Measurements from ENCODE around the gene NOL9. TPM values are rescaled to one million over a fixed set of nuclear protein-coding genes. Genes with fewer than 3 reads are reported as not detected.

Gene NOL9
- total RNA-seq, 2 experiments from 2014 or later, result 39.7 to 40.4 TPM

GRCh38 chr1:6509919-6510291 is 44.4 kb downstream of the NOL9 start:
- DNase-seq, result no peak
- ATAC-seq, result no peak
- ChIA-PET CTCF (interaction anchor here (1.3 kb wide), 1 partner anchor 45 kb away, joined by 4 read pairs; the partner anchor contains the start of gene NOL9), POLR2A (no interaction called here)
- intact Hi-C loops (cut with micrococcal nuclease), result no loop called here
- Mint-ChIP-seq H3K36me3 (ENCODE audit: low read depth) (no peaks in the 10 kb centered on the region), H3K9me3 (no peaks in the 10 kb centered on the region), H3K4me3 (no peak overlapping the region), H3K27ac (no peak overlapping the region), H3K27me3 (no peaks in the 10 kb centered on the region), H3K4me1 (ENCODE audit: low read depth) (no peaks in the 10 kb centered on the region)
- no peak for TF ChIP-seq CTCF (IDR thresholded peaks at IDR 0.05)

- Mint-ChIP-seq H3K36me3 (ENCODE audit: low read depth) (no peaks in the 10 kb centered on the region), H3K27ac (no peak overlapping the region), H3K4me1 (ENCODE audit: low read depth) (no peaks in the 10 kb centered on the region)
Measured at GRCh38 chr1:6509220-6509918, 44.9 kb downstream of the NOL9 start.

GRCh38 chr1:6508816-6509189 is 45.5 kb downstream of the NOL9 start:
- no peak for DNase-seq
- H3K4me3 Mint-ChIP-seq, result no peak overlapping the region
- no peak for ATAC-seq
- no peaks in the 10 kb centered on the region for H3K36me3 Mint-ChIP-seq (ENCODE audit: low read depth)
- no peak overlapping the region for H3K27ac Mint-ChIP-seq
- H3K27me3 Mint-ChIP-seq, result no peaks in the 10 kb centered on the region
- H3K9me3 Mint-ChIP-seq, result no peaks in the 10 kb centered on the region
- TF ChIP-seq CTCF (IDR thresholded peaks at IDR 0.05), result no peak
- no peaks in the 10 kb centered on the region for H3K4me1 Mint-ChIP-seq (ENCODE audit: low read depth)
- intact Hi-C loops (cut with micrococcal nuclease), result no loop called here
- ChIA-PET CTCF (interaction anchor here (1.3 kb wide), 1 partner anchor 46 kb away, joined by 4 read pairs; the partner anchor contains the start of gene NOL9), POLR2A (interaction anchor here (0.7 kb wide), 1 partner anchor 12 kb away, joined by 3 read pairs; no protein-coding TSS in a partner anchor)

More at GRCh38 chr1:6509220-6509918, 44.9 kb downstream of the NOL9 start:
- H3K9me3 Mint-ChIP-seq, result no peaks in the 10 kb centered on the region
- no peaks in the 10 kb centered on the region for H3K27me3 Mint-ChIP-seq
- DNase-seq (no peak), ATAC-seq (no peak)
- CTCF ChIA-PET, result interaction anchor here (1.3 kb wide), 1 partner anchor 45 kb away, joined by 4 read pairs; the partner anchor contains the start of gene NOL9
- TF ChIP-seq CTCF (IDR thresholded peaks at IDR 0.05), result no peak
- H3K4me3 Mint-ChIP-seq, result no peak overlapping the region
- intact Hi-C loops (cut with micrococcal nuclease), result no loop called here
- POLR2A ChIA-PET, result no interaction called here

- Mint-ChIP-seq H3K36me3 (ENCODE audit: low read depth) (no peaks in the 10 kb centered on the region), H3K9me3 (no peaks in the 10 kb centered on the region), H3K27me3 (no peaks in the 10 kb centered on the region), H3K4me3 (no peak overlapping the region), H3K4me1 (ENCODE audit: low read depth) (no peaks in the 10 kb centered on the region), H3K27ac (no peak overlapping the region)
- DNase-seq (no peak), ATAC-seq (no peak)
- TF ChIP-seq CTCF (IDR thresholded peaks at IDR 0.05), result no peak
- CTCF ChIA-PET, result interaction anchor here (1.3 kb wide), 1 partner anchor 46 kb away, joined by 4 read pairs; the partner anchor contains the start of gene NOL9
- POLR2A ChIA-PET, result interaction anchor here (0.7 to 0.9 kb wide), 2 partner anchors 9 to 13 kb away, joined by 3 read pairs; no protein-coding TSS in a partner anchor
- intact Hi-C loops (cut with micrococcal nuclease), result no loop called here
Measured at GRCh38 chr1:6508154-6508815, 46.0 kb downstream of the NOL9 start.

- CTCF ChIA-PET, result interaction anchor here (0.6 to 1.3 kb wide), 3 partner anchors 16 to 47 kb away, joined by 3 to 5 read pairs (median 4); partner anchors contain the start of genes NOL9 and TAS1R1
- ATAC-seq (no peak), DNase-seq (no peak)
- H3K9me3 Mint-ChIP-seq, result no peaks in the 10 kb centered on the region
- no peak overlapping the region for H3K4me3 Mint-ChIP-seq
- no peaks in the 10 kb centered on the region for H3K4me1 Mint-ChIP-seq (ENCODE audit: low read depth)
- POLR2A ChIA-PET, result interaction anchor here (0.6 to 0.9 kb wide), 2 partner anchors 10 to 16 kb away, joined by 3 read pairs; partner anchors contain the start of gene PLEKHG5
- TF ChIP-seq CTCF (IDR thresholded peaks at IDR 0.05), result no peak
- no peaks in the 10 kb centered on the region for H3K27me3 Mint-ChIP-seq
- no peak overlapping the region for H3K27ac Mint-ChIP-seq
- H3K36me3 Mint-ChIP-seq (ENCODE audit: low read depth), result no peaks in the 10 kb centered on the region
- intact Hi-C loops (cut with micrococcal nuclease), result no loop called here
Measured at GRCh38 chr1:6507461-6507911, 46.8 kb downstream of the NOL9 start.
